ENCODE results near the gene PCNX1. TPM values are rescaled to one million over a fixed set of nuclear protein-coding genes. Genes with fewer than 3 reads are reported as not detected.
"Not testable (repeated sequence)": the region's sequence is repeated elsewhere in the genome, so short reads cannot be mapped to it uniquely, and the experiment has no call there.

The PCNX1 gene
- total and polyA plus RNA-seq, 12 donors: 11.3 to 196 (median 106) TPM

- H3K9me3 ChIP-seq (replicated peaks in 1 of 3): no peaks in the 10 kb centered on the region
- no peak overlapping the region for H3K27ac ChIP-seq
- H3K36me3 ChIP-seq (replicated peaks in 1 of 2): no peaks in the 10 kb centered on the region
- no peak for TF ChIP-seq POLR2A (IDR thresholded peaks at IDR 0.05)
- TF ChIP-seq, protein P1, sequence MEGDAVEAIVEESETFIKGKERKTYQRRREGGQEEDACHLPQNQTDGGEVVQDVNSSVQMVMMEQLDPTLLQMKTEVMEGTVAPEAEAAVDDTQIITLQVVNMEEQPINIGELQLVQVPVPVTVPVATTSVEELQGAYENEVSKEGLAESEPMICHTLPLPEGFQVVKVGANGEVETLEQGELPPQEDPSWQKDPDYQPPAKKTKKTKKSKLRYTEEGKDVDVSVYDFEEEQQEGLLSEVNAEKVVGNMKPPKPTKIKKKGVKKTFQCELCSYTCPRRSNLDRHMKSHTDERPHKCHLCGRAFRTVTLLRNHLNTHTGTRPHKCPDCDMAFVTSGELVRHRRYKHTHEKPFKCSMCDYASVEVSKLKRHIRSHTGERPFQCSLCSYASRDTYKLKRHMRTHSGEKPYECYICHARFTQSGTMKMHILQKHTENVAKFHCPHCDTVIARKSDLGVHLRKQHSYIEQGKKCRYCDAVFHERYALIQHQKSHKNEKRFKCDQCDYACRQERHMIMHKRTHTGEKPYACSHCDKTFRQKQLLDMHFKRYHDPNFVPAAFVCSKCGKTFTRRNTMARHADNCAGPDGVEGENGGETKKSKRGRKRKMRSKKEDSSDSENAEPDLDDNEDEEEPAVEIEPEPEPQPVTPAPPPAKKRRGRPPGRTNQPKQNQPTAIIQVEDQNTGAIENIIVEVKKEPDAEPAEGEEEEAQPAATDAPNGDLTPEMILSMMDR (IDR thresholded peaks at IDR 0.05): no peak
- 21 to 55% (median 39%) methylated on average over 1 of the region's 1 CpG for WGBS, 4 donors
- no peak overlapping the region for H3K4me3 ChIP-seq
- intact Hi-C loops (cut with DNase I): no loop called here
- H3K4me1 ChIP-seq (replicated peaks in 1 of 2): no peaks in the 10 kb centered on the region
- H3K27me3 ChIP-seq: no peaks in the 10 kb centered on the region
- no peak for DNase-seq
Observed at GRCh38 chr14:70879448-70879847, 27.8 kb upstream of the PCNX1 start.

DNA sequence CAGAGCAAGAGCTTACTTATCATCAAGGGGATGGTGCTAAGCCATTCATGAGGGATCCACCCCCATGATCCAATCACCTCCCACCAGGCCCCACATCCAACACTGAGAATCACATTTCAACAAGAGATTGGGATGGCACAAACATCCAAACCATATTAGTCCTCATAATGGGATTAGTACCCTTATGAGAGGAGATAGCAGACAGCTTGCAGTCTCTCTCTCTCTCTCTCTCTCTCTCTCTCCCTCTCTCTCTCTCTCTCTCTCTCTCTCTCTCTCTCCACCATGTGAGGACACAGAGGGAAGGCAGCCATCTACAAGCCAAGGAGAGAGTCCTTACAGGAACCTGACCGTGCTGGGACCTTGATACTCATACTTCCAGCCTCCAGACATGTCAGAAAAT, 26.4 kb upstream of the PCNX1 start:
- H3K4me3 ChIP-seq; H3K9me3 ChIP-seq (replicated peaks in 1 of 3); H3K27ac ChIP-seq; intact Hi-C loops (cut with DNase I); H3K4me1 ChIP-seq (replicated peaks in 1 of 2); DNase-seq; H3K36me3 ChIP-seq (replicated peaks in 1 of 2); H3K27me3 ChIP-seq: not testable (repeated sequence)
- WGBS, 4 donors: 73 to 93% (median 78%) methylated on average over 1 of the region's 1 CpG

- Histone ChIP-seq H3K27ac (peak overlapping the region in 2 of 5 donors; percentile 18 to 78), H3K9me3 (replicated peaks in 1 of 3) (no peaks in the 10 kb centered on the region), H3K4me1 (replicated peaks in 1 of 2) (no peaks in the 10 kb centered on the region), H3K27me3 (no peaks in the 10 kb centered on the region), H3K36me3 (replicated peaks in 1 of 2) (no peaks in the 10 kb centered on the region), H3K4me3 (no peak overlapping the region)
- TF ChIP-seq, protein P1 (IDR thresholded peaks at IDR 0.05): no peak
- no peak for TF ChIP-seq POLR2A (IDR thresholded peaks at IDR 0.05)
- no peak for DNase-seq
- WGBS, 4 donors: 71 to 88% (median 84%) methylated on average over 7 of the region's 7 CpGs
- intact Hi-C loops (cut with DNase I): no loop called here
Observed at GRCh38 chr14:70881549-70882177, 25.6 kb upstream of the PCNX1 start.

- 50 to 58% (median 56%) methylated on average over 6 of the region's 6 CpGs for WGBS, 4 donors
- TF ChIP-seq POLR2A (IDR thresholded peaks at IDR 0.05): no peak
- TF ChIP-seq, protein P1 (IDR thresholded peaks at IDR 0.05): no peak
Observed at GRCh38 chr14:70882776-70883492, 24.3 kb upstream of the PCNX1 start.

More at GRCh38 chr14:70882776-70883492, 24.3 kb upstream of the PCNX1 start:
- Histone ChIP-seq H3K27ac (peak overlapping the region in 2 of 5 donors; percentile 18 to 78), H3K4me3 (no peak overlapping the region), H3K27me3 (no peaks in the 10 kb centered on the region), H3K4me1 (replicated peaks in 1 of 2) (peaks cover 0 to 5% of the 10 kb centered on the region in 2 donors), H3K36me3 (replicated peaks in 1 of 2) (no peaks in the 10 kb centered on the region), H3K9me3 (replicated peaks in 1 of 3) (no peaks in the 10 kb centered on the region)
- intact Hi-C loops (cut with DNase I): no loop called here
- DNase-seq: peak in 4 of 7 donors; percentile 24 to 46 (median 40)

All from adrenal gland (tissue), 12 donors.